GM12873 (cell line): Measurements from ENCODE around the gene NOL4L.

Experiments
- CTCF ChIP-seq: IDR thresholded peaks from 2 replicates; pipeline ENCODE4 v1.5.1; 2012; ENCODE audit warnings: low read depth, mild to moderate bottlenecking, moderate library complexity, low read length, control low read depth; ENCODE audit not compliant: insufficient read depth; ENCODE audit errors: missing control alignments

Gene NOL4L

GRCh38 chr20:32404017-32404416, 181.1 kb downstream of the NOL4L start:
- no peak for TF ChIP-seq CTCF

GRCh38 chr20:32400476-32400875, 184.7 kb downstream of the NOL4L start:
- no peak for TF ChIP-seq CTCF

GRCh38 chr20:32397567-32398084, 187.5 kb downstream of the NOL4L start:
- no peak for TF ChIP-seq CTCF

DNA sequence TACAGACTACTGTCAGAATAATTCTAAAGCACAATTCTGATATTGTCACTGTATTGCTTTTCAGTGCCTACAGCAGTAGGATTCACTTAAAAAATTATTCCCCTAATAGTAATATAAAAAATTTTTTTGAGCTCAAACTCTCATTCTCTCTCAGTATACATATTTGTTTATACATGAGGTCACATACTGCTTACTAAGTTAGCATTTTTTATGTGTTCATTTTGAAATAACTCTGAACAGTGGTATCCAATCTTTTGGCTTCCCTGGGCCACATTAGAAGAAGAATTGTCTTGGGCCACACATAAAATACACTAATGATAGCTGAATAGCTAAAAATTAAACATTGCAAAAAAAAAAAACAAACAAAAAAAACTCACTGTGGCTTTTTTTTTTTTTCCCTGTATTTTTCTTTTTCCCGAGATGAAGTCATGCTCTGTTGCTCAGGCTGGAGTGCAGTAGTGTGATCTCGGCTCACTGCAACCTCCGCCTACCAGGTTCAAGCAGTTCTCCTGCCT, 188.4 kb downstream of the NOL4L start:
- no peak for TF ChIP-seq CTCF

DNA sequence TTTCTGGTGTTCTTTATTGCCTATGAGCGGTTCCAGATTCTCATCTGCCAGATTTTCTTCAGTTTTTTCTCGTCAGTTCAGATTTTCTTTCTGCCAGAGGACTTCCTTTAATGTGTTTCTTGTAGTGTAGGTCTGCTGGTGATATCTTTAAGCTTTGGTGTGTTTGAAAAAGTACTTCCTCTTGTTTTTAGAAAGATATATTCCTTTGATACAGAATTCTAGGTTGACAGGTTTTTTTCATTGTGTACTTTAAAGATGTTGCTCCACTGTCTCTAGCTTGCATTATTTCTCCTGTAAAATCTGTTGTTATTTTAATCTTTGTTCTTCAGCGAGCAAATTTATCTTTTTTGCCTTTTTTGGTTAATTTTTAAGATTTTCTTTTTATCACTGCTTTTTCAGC, 190.1 kb downstream of the NOL4L start:
- TF ChIP-seq CTCF: no peak
